Activated CD4-positive, alpha-beta T cell treated with anti-CD3 and anti-CD28 coated beads, Interleukin-2, amount 10 ng/mL, durations not matched to agents 24 days and 14 days (primary cell): ENCODE data around the gene IP6K1. TPM values are rescaled to one million over a fixed set of nuclear protein-coding genes. Genes with fewer than 3 reads are reported as not detected.
A peak's percentile ranks its signal among the peaks of the same experiment; 100 is the strongest.
"Not testable (repeated sequence)": the region's sequence is repeated elsewhere in the genome, so short reads cannot be mapped to it uniquely, and the experiment has no call there.

Experiments used
- DNase-seq: peaks from one replicate; pipeline ENCODE4 v3.0.0; 2022
- H3K27ac Mint-ChIP-seq: one replicate; pipeline ENCODE4 v1.8.0; 2022; ENCODE audit warnings: mild to moderate bottlenecking, mixed read lengths
- H3K27me3 Mint-ChIP-seq: one replicate; pipeline ENCODE4 v1.8.0; 2022; ENCODE audit warnings: mixed read lengths
- H3K36me3 Mint-ChIP-seq: one replicate; pipeline ENCODE4 v1.8.0; 2022; ENCODE audit warnings: low read depth, mild to moderate bottlenecking, mixed read lengths
- H3K4me1 Mint-ChIP-seq: one replicate; pipeline ENCODE4 v1.8.0; 2021; ENCODE audit warnings: mixed read lengths
- H3K4me3 Mint-ChIP-seq: one replicate; pipeline ENCODE4 v1.8.0; 2022; ENCODE audit warnings: mild to moderate bottlenecking, moderate library complexity, mixed read lengths
- H3K9me3 Mint-ChIP-seq: one replicate; pipeline ENCODE4 v1.8.0; 2021; ENCODE audit warnings: mixed read lengths
- intact Hi-C: fragments of 100-400 bp; cut with micrococcal nuclease; formaldehyde crosslinking; loops from one replicate; pipeline ENCODE4 v1.15.1; 2023
- total RNA-seq: library from RNA; stranded (reverse); gene quantifications from 2 replicates; pipeline ENCODE4 v1.2.3, GENCODE V29; 2022

Gene IP6K1
- total RNA-seq, 1 donor from 2014 or later = 42.2 TPM

DNA sequence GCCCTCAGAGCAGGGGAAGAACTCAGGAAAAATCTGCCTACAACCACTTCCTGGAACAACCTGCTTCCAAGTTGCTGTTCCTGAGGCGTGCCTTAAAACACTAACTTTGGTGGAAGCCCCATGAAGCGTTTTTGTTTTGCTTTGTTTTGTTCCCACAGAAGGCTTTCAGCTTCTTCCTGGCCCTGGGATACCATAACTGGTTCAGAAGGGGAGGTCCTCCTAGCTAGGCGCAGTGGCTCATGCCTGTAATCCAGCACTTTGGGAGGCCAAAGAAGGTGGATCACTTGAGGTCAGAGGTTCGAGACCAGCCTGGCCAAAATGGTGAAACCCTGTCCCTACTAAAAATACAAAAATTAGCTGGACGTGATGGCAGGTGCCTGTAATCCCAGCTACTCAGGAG lies 1.2 kb upstream of the IP6K1 start:
- Mint-ChIP-seq H3K4me1 (peaks cover 24% of the 10 kb centered on the region), H3K36me3 (peaks cover 13% of the 10 kb centered on the region), H3K9me3 (no peaks in the 10 kb centered on the region), H3K27me3 (peaks cover 5% of the 10 kb centered on the region), H3K27ac (peak overlapping the region; percentile 94), H3K4me3 (peak overlapping the region; percentile 93)
- no peak for DNase-seq
- intact Hi-C loops = loop anchor here (5.0 kb wide), 3 partner anchors 115 to 450 kb away; partner anchors contain the start of genes APEH, GNAI2 and MON1A

- H3K36me3 Mint-ChIP-seq = peaks cover 17% of the 10 kb centered on the region
- peaks cover 24% of the 10 kb centered on the region for H3K4me1 Mint-ChIP-seq
- peak overlapping the region; percentile 94 for H3K27ac Mint-ChIP-seq
- H3K4me3 Mint-ChIP-seq = peak overlapping the region; percentile 93
- H3K9me3 Mint-ChIP-seq = no peaks in the 10 kb centered on the region
- intact Hi-C loops = loop anchor here (5.0 kb wide), 3 partner anchors 115 to 450 kb away; partner anchors contain the start of genes APEH, GNAI2 and MON1A
- peaks cover 5% of the 10 kb centered on the region for H3K27me3 Mint-ChIP-seq
- DNase-seq = no peak
These were observed 781 bp upstream of the IP6K1 start for GRCh38 chr3:49787182-49787464.

GRCh38 chr3:49785565-49786356 lies 581 bp downstream of the IP6K1 start:
- H3K4me1 Mint-ChIP-seq = peaks cover 28% of the 10 kb centered on the region
- H3K9me3 Mint-ChIP-seq = no peaks in the 10 kb centered on the region
- DNase-seq = no peak
- H3K27me3 Mint-ChIP-seq = peaks cover 2% of the 10 kb centered on the region
- H3K27ac Mint-ChIP-seq = peak overlapping the region; percentile 92
- H3K36me3 Mint-ChIP-seq = peaks cover 22% of the 10 kb centered on the region
- intact Hi-C loops = loop anchor here (1.0 to 5.0 kb wide), 5 partner anchors 17 to 452 kb away; partner anchors contain the start of genes APEH, DAG1, GNAI2 and MON1A
- peak overlapping the region; percentile 93 for H3K4me3 Mint-ChIP-seq

DNA sequence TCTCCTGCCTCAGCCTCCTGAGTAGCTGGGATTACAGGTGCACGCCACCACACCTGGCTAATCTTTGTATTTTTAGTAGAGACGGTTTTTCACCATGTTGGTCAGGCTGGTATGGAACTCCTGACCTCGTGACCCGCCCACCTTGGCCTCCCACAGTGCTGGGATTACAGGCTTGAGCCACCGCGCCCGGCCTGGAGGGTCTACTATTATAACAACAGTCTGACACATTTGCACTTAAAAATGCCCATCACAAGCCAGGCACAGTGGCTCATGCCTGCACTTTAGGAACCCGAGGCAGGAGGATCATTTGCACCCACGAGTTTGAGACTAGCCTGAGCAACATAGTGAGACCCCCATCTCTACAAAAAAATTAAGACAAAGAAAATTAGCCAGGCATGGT lies 4.1 kb downstream of the IP6K1 start:
- H3K4me3 Mint-ChIP-seq, H3K27me3 Mint-ChIP-seq, intact Hi-C loops, H3K27ac Mint-ChIP-seq, DNase-seq, H3K9me3 Mint-ChIP-seq: not testable (repeated sequence)
- Mint-ChIP-seq H3K36me3 (peaks cover 31% of the 10 kb centered on the region), H3K4me1 (peaks cover 26% of the 10 kb centered on the region)

DNA sequence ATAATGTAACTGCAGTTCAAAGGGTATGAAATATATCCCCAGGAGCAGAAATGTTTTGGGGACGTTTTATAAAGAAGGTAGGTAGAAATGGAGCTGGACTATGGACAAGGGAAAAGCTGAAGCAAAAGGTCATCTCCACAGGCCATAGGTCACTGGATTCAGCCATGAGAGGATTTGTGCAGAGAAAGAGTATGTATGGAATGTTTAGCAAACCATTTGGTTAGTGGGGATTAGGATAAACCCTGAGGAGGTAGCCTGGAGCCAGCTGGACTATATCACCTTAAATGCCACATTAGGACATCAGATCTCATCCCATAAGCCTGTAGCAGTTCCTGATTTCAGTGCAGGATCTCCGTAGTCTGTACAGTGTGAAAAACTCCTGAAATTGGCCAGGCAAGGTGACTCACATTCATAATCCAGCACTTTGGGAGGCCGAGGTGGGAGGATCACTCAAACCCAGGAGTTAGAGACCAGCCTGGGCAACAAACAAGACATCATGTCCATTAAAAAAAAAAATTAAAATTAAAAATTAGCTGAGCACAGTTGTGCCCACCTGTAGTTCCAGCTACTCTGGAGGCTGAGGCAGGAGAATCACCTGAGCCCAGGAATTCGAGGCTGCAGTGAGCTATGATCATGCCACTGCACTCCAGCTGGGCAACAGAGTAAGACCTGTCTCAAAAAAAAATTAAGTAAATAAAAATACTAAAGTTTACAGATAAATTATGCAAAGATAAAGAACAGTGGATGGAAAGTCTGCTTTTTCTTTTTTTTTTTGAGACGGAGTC lies 4.7 kb downstream of the IP6K1 start:
- no peaks in the 10 kb centered on the region for H3K27me3 Mint-ChIP-seq
- intact Hi-C loops = no loop called here
- no peak for DNase-seq
- H3K9me3 Mint-ChIP-seq = no peaks in the 10 kb centered on the region
- H3K4me3 Mint-ChIP-seq = no peak overlapping the region
- H3K36me3 Mint-ChIP-seq = peaks cover 35% of the 10 kb centered on the region
- no peak overlapping the region for H3K27ac Mint-ChIP-seq
- H3K4me1 Mint-ChIP-seq = peaks cover 22% of the 10 kb centered on the region

GRCh38 chr3:49780975-49781365 lies 5.4 kb downstream of the IP6K1 start:
- H3K4me3 Mint-ChIP-seq, H3K27ac Mint-ChIP-seq, intact Hi-C loops, DNase-seq, H3K9me3 Mint-ChIP-seq, H3K27me3 Mint-ChIP-seq: not testable (repeated sequence)
- peaks cover 36% of the 10 kb centered on the region for H3K36me3 Mint-ChIP-seq
- peaks cover 22% of the 10 kb centered on the region for H3K4me1 Mint-ChIP-seq

DNA sequence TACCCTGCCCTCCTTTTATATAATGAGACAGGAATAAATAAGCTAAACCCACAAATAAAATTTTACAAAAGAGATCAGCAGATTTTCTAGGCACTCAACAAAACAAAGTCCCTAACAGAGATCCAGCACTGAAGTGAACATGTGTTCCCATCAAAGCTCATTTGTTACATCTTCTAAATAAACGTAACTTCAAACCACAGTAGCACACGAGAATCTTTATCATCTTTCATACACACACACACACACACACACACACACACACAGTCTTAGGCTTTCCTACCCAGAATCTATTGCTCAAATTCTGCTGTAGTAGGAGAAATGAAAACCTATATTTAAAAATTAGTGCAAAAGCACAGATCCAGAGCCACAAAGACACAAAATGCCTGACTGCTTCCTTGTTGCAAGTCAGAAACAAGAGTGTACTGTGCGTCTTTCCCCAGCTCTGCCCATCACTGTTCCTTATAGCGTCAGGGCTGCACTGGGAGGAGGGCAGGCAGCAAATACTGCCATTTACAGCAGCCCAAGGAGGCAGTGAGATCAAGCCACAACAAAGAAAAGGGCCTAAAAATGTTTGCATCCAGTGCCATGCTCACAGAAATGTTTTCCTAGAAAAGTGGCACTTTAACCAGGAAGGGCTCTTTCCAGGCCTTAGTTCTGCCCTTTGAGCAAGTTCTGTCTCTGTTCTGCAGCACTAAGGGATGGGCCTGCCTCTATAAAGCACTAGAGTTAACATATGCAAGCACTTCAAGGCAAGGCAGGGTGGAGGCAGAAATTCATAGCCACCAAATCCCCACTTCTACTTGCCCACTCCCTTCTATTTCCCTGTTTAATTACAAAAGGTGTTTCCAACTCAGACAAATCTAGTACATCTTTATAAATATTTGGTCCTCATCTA lies 6.0 kb downstream of the IP6K1 start:
- H3K27ac Mint-ChIP-seq = no peak overlapping the region
- H3K27me3 Mint-ChIP-seq = no peaks in the 10 kb centered on the region
- intact Hi-C loops = no loop called here
- no peaks in the 10 kb centered on the region for H3K9me3 Mint-ChIP-seq
- H3K4me3 Mint-ChIP-seq = no peak overlapping the region
- peaks cover 33% of the 10 kb centered on the region for H3K36me3 Mint-ChIP-seq
- peaks cover 18% of the 10 kb centered on the region for H3K4me1 Mint-ChIP-seq
- no peak for DNase-seq

GRCh38 chr3:49779358-49780079 lies 6.8 kb downstream of the IP6K1 start:
- Mint-ChIP-seq H3K4me1 (peaks cover 13% of the 10 kb centered on the region), H3K9me3 (no peaks in the 10 kb centered on the region), H3K27ac (no peak overlapping the region), H3K36me3 (peaks cover 30% of the 10 kb centered on the region), H3K4me3 (no peak overlapping the region), H3K27me3 (no peaks in the 10 kb centered on the region)
- DNase-seq = no peak
- intact Hi-C loops = no loop called here

DNA sequence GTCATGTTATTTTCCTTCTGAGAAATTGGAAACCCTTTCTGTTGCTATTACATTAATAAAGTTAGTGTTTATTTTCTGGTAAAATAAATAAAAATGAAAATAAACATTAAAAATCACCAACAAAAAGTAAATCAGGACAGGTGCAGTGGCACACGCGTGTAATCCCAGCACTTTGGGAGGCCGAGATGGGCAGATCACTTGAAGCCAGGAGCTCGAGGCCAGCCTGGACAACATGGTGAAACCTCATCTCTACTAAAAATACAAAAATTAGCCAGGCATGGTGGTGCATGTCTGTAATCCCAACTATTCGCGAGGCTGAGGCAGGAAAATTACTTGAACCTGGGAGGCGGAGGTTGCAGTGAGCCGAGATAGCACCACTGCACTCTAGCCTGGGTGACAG lies 10.2 kb downstream of the IP6K1 start:
- H3K36me3 Mint-ChIP-seq = peaks cover 15% of the 10 kb centered on the region
- H3K4me3 Mint-ChIP-seq, H3K27me3 Mint-ChIP-seq, intact Hi-C loops, DNase-seq, H3K27ac Mint-ChIP-seq, H3K4me1 Mint-ChIP-seq, H3K9me3 Mint-ChIP-seq: not testable (repeated sequence)

DNA sequence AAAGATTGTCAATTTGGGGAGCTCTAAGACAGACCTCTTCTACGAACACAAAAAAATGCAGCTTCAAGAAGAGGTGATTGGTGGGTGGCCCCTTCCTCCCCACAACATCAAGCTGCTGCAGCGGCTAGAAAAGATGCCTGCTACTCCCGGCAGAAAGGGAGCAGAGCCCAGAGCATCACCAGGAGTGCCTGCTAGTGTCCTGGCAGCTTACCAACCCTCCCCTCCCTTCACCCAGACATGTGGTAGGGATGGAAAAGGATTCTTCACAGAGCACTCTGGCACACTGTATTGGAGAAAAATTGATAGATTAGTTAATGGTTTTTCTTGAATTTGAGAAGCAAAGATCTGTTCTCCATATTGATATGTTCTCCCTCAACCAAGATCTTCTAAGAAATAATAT lies 10.8 kb downstream of the IP6K1 start:
- Mint-ChIP-seq H3K27me3 (no peaks in the 10 kb centered on the region), H3K27ac (no peak overlapping the region), H3K36me3 (peaks cover 15% of the 10 kb centered on the region), H3K9me3 (no peaks in the 10 kb centered on the region), H3K4me1 (peaks cover 5% of the 10 kb centered on the region), H3K4me3 (no peak overlapping the region)
- DNase-seq = no peak
- intact Hi-C loops = no loop called here

DNA sequence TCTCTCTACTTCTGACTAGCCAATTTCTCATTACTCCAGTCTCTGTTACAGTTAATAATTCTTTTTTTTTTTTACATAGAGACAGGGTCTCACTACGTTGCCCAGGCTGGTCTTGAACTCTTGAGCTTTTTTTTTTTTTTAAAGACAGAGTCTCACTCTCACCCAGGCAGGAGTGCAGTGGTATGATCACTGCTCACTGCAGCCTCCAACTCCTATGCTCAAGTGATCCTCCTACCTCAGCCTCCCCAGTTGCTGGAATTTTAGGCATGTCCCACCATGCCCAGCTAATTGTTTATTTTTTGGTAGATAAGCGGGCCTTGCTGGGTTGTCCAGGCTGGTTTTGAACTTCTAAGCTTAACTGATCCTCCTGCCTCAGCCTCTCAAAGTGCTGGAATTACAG lies 13.6 kb downstream of the IP6K1 start:
- DNase-seq = no peak
- no peak overlapping the region for H3K4me3 Mint-ChIP-seq
- H3K9me3 Mint-ChIP-seq = no peaks in the 10 kb centered on the region
- no peaks in the 10 kb centered on the region for H3K27me3 Mint-ChIP-seq
- no peak overlapping the region for H3K27ac Mint-ChIP-seq
- intact Hi-C loops = no loop called here
- peaks cover 6% of the 10 kb centered on the region for H3K4me1 Mint-ChIP-seq
- H3K36me3 Mint-ChIP-seq = peaks cover 20% of the 10 kb centered on the region

GRCh38 chr3:49771340-49771938 lies 14.9 kb downstream of the IP6K1 start:
- no peaks in the 10 kb centered on the region for H3K27me3 Mint-ChIP-seq

DNA sequence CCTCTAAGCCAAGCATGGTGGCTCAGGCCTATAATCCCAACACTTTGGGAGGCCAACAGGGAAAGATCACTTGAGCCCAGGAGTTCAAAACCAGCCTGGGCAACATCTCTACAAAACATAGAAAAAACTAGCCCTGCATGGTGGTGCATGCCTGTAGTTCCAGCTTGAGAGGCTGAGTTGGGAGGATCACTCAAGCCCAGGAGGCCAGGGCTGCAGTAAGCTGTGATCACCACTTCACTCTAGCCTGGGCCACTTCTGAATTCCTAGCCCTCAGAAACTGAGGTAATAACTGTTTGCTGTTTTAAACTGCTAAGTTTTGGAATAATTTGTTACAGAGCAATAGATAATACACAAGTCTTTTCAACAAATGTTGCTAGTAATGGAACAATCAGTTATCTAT lies 16.4 kb downstream of the IP6K1 start:
- intact Hi-C loops = no loop called here
- H3K4me3 Mint-ChIP-seq = no peak overlapping the region
- peaks cover 6% of the 10 kb centered on the region for H3K4me1 Mint-ChIP-seq
- no peaks in the 10 kb centered on the region for H3K27me3 Mint-ChIP-seq
- H3K36me3 Mint-ChIP-seq = peaks cover 17% of the 10 kb centered on the region
- no peak for DNase-seq
- H3K27ac Mint-ChIP-seq = no peak overlapping the region
- H3K9me3 Mint-ChIP-seq = no peaks in the 10 kb centered on the region

More at GRCh38 chr3:49771340-49771938, 14.9 kb downstream of the IP6K1 start:
- no peak for DNase-seq
- H3K36me3 Mint-ChIP-seq = peaks cover 15% of the 10 kb centered on the region
- intact Hi-C loops = no loop called here
- peaks cover 6% of the 10 kb centered on the region for H3K4me1 Mint-ChIP-seq
- H3K27ac Mint-ChIP-seq = no peak overlapping the region
- H3K9me3 Mint-ChIP-seq = no peaks in the 10 kb centered on the region
- no peak overlapping the region for H3K4me3 Mint-ChIP-seq
